Endodermal cell (in vitro differentiated cells): ENCODE results near the gene ID2. TPM values are rescaled to one million over a fixed set of nuclear protein-coding genes. Genes with fewer than 3 reads are reported as not detected.

Source experiments
- DNase-seq: peaks from one replicate; pipeline ENCODE4 v3.0.0-alpha.2; 2017
- H3K27ac ChIP-seq: 2 replicates; pipeline ENCODE4 v1.5.1; 2013; ENCODE audit warnings: mild to moderate bottlenecking, low read depth, low read length, moderate library complexity
- H3K27me3 ChIP-seq: 2 replicates; pipeline ENCODE4 v1.6.1; 2013; ENCODE audit warnings: mild to moderate bottlenecking, low read length, moderate library complexity; ENCODE audit not compliant: insufficient read depth, control insufficient read depth, poor library complexity, severe bottlenecking
- H3K36me3 ChIP-seq: 2 replicates; pipeline ENCODE4 v1.7.0; 2013; ENCODE audit warnings: mild to moderate bottlenecking, low read length, moderate library complexity; ENCODE audit not compliant: control insufficient read depth, insufficient read depth
- H3K4me1 ChIP-seq: one replicate; pipeline ENCODE4 v1.7.0; 2013; ENCODE audit warnings: low read length; ENCODE audit not compliant: control insufficient read depth, insufficient read depth
- H3K4me3 ChIP-seq: 2 replicates; pipeline ENCODE4 v1.5.1; 2013; ENCODE audit warnings: mild to moderate bottlenecking, low read length, moderate library complexity
- H3K9ac ChIP-seq: 2 replicates; pipeline ENCODE4 v1.6.1; 2013; ENCODE audit warnings: mild to moderate bottlenecking, low read length, moderate library complexity; ENCODE audit not compliant: poor library complexity, severe bottlenecking; ENCODE audit errors: extremely low read depth
- H3K9me3 ChIP-seq: 2 replicates; pipeline ENCODE4 v1.6.1; 2013; ENCODE audit warnings: mild to moderate bottlenecking, low read length, moderate library complexity; ENCODE audit not compliant: control insufficient read depth
- H3K27ac Mint-ChIP-seq: 2 replicates; pipeline ENCODE4 v1.8.0; 2020; ENCODE audit warnings: mixed read lengths
- H3K27me3 Mint-ChIP-seq: 2 replicates; pipeline ENCODE4 v1.8.0; 2021; ENCODE audit warnings: mild to moderate bottlenecking, mixed read lengths; ENCODE audit not compliant: insufficient read depth
- H3K36me3 Mint-ChIP-seq: 2 replicates; pipeline ENCODE4 v1.8.0; 2020; ENCODE audit warnings: low read depth, mixed read lengths
- H3K4me1 Mint-ChIP-seq: 2 replicates; pipeline ENCODE4 v1.8.0; 2020; ENCODE audit warnings: mixed read lengths
- H3K4me3 Mint-ChIP-seq: 2 replicates; pipeline ENCODE4 v1.8.0; 2020; ENCODE audit warnings: mild to moderate bottlenecking, moderate library complexity, mixed read lengths
- H3K9me3 Mint-ChIP-seq: 2 replicates; pipeline ENCODE4 v1.8.0; 2020; ENCODE audit warnings: mild to moderate bottlenecking, mixed read lengths
- WGBS, 2 experiments: methylation state at CpG; one replicate each; pipeline versions ENCODE4 v1.1.5 to v1.1.7; 2013; ENCODE audit warnings: missing lambda C conversion rate in 2 of 2, mixed read lengths in 1 of 2; ENCODE audit not compliant: insufficient coverage in 1 of 2, insufficient read length in 1 of 2; 5-methylcytosine and 5-hydroxymethylcytosine counted together
- total RNA-seq, 2 donors: library from RNA; stranded (reverse); fragmentation: NEBNext Ultra II Directional in 1 of 2; extraction: Animal tissue kit (Norgen Biotek cat#: 25700) in 1 of 2; gene quantifications; 2 replicates in 1 of 2; 3 replicates in 1 of 2; pipeline ENCODE4 v1.2.1, GENCODE V29; 2021
- TF ChIP-seq, protein P1 (sequence below): fragments of 200-600 bp; sonication (generic); conservative IDR thresholded peaks from 2 replicates; pipeline ENCODE4 v1.5.0; 2021; ENCODE audit warnings: antibody characterized with exemption, mild to moderate bottlenecking

ID2 gene
- total RNA-seq, 2 donors from 2014 or later: 83.5 to 91.2 TPM

DNA sequence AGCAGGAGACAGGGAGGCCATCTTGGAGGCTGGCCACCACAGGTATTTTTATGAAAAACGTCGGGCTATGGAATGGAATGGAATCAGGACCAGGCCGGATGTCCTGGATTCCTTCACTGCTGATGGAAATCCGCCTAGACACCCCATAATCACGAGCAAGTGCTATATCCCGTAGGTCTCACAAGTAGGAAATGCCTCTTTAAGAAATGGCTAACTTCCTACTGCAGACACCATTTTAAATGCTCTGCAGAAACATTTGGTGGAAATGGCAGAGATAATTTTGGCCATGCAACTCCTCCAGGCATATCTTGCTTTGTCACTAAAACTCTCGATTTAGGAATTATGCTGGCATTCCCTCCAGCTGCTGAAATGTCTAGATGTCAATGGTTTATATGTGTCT, 18.0 kb downstream of the ID2 start:
- H3K9me3 ChIP-seq: no peaks in the 10 kb centered on the region
- H3K27me3 ChIP-seq: no peaks in the 10 kb centered on the region
- H3K27ac Mint-ChIP-seq: no peak overlapping the region
- no peaks in the 10 kb centered on the region for H3K4me1 ChIP-seq
- peaks cover 9% of the 10 kb centered on the region for H3K9me3 Mint-ChIP-seq
- H3K36me3 Mint-ChIP-seq: no peaks in the 10 kb centered on the region
- H3K4me3 ChIP-seq: no peak overlapping the region
- WGBS, 2 experiments: 90 to 93% methylated on average over 6 to 7 of the region's 7 CpGs
- H3K4me1 Mint-ChIP-seq: no peaks in the 10 kb centered on the region
- H3K27me3 Mint-ChIP-seq: no peaks in the 10 kb centered on the region
- no peak overlapping the region for H3K27ac ChIP-seq
- no peaks in the 10 kb centered on the region for H3K36me3 ChIP-seq
- no peak overlapping the region for H3K9ac ChIP-seq
- no peak overlapping the region for H3K4me3 Mint-ChIP-seq
- DNase-seq: no peak
- TF ChIP-seq, protein P1, sequence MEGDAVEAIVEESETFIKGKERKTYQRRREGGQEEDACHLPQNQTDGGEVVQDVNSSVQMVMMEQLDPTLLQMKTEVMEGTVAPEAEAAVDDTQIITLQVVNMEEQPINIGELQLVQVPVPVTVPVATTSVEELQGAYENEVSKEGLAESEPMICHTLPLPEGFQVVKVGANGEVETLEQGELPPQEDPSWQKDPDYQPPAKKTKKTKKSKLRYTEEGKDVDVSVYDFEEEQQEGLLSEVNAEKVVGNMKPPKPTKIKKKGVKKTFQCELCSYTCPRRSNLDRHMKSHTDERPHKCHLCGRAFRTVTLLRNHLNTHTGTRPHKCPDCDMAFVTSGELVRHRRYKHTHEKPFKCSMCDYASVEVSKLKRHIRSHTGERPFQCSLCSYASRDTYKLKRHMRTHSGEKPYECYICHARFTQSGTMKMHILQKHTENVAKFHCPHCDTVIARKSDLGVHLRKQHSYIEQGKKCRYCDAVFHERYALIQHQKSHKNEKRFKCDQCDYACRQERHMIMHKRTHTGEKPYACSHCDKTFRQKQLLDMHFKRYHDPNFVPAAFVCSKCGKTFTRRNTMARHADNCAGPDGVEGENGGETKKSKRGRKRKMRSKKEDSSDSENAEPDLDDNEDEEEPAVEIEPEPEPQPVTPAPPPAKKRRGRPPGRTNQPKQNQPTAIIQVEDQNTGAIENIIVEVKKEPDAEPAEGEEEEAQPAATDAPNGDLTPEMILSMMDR: no peak

DNA sequence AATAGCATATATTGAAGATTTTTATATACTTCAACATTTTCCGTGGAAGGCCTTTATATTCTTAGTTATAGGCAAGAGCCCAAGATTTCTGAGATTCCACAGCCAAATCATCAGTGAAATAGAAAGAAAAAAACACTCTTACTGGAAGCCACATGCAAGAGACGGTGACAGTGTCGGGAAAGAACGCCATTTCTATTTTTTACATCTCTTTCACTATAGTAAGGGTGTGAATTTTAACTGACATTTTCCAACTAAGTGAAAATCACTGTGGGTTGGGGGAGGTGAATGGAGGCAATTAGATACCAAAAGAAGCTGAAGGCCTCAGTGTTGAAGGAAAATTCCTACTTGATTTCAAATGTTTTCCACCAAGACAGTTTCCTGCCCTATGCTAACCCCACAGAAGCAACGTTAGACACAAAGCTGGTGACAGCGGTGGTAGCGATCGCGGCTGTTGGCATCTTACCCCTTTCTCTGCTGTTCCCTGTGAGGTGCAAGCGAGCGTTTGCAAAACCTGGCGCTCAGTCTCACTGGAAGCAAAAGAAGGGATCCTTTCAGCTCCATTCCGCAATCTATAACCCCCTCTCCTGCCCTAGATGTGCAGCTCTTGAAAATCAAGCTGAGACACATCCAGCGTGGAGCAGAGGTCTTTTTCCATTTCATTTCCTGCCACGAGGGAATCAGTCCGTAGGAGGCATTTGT, 20.0 kb downstream of the ID2 start:
- Mint-ChIP-seq H3K27ac (no peak overlapping the region), H3K9me3 (peaks cover 9% of the 10 kb centered on the region), H3K4me1 (no peaks in the 10 kb centered on the region), H3K27me3 (no peaks in the 10 kb centered on the region), H3K4me3 (no peak overlapping the region), H3K36me3 (no peaks in the 10 kb centered on the region)
- no peak overlapping the region for H3K4me3 ChIP-seq
- TF ChIP-seq, protein P1: no peak
- DNase-seq: no peak
- WGBS, 2 experiments: 93% methylated on average over 12 to 13 of the region's 16 CpGs
- no peaks in the 10 kb centered on the region for H3K4me1 ChIP-seq
- H3K9ac ChIP-seq: no peak overlapping the region
- H3K9me3 ChIP-seq: no peaks in the 10 kb centered on the region
- no peaks in the 10 kb centered on the region for H3K27me3 ChIP-seq
- no peaks in the 10 kb centered on the region for H3K36me3 ChIP-seq
- H3K27ac ChIP-seq: no peak overlapping the region

DNA sequence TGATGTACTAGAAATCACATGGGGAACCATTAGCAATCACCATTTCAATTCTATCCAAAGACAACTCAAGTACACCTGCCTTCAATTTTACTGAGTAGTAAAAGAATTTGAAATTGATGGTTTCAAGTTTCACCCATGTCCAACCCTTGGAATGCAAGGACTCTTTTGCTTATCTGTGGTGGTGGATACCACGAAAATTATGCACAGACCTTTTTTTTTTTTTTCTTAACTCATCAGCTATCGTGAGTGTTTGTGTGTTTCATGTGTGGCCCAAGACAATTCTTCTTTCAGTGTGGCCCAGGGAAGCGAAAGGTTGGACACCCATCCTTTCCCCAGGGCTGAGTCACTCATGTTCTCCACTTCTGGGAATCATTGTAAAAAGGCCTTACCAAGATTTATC, 23.1 kb downstream of the ID2 start:
- Histone ChIP-seq H3K9me3 (no peaks in the 10 kb centered on the region), H3K4me3 (no peak overlapping the region), H3K4me1 (no peaks in the 10 kb centered on the region), H3K27me3 (no peaks in the 10 kb centered on the region), H3K27ac (no peak overlapping the region), H3K36me3 (no peaks in the 10 kb centered on the region), H3K9ac (no peak overlapping the region)
- H3K4me3 Mint-ChIP-seq: no peak overlapping the region
- H3K36me3 Mint-ChIP-seq: no peaks in the 10 kb centered on the region
- peaks cover 3% of the 10 kb centered on the region for H3K27me3 Mint-ChIP-seq
- WGBS, 2 experiments: 89 to 95% methylated on average over 3 of the region's 3 CpGs
- DNase-seq: no peak
- TF ChIP-seq, protein P1: no peak
- no peak overlapping the region for H3K27ac Mint-ChIP-seq
- no peaks in the 10 kb centered on the region for H3K4me1 Mint-ChIP-seq
- H3K9me3 Mint-ChIP-seq: peaks cover 12% of the 10 kb centered on the region
